CD4-positive, alpha-beta T cell treated with Interferon alpha-2 for 1 hour (primary cell): ENCODE data around the gene POU2F1.

ENCODE experiments used
- DNase-seq, 2 donors: peaks; one replicate each; pipeline ENCODE4 v3.0.0-alpha.2; 2020 to 2022

The POU2F1 gene

DNA sequence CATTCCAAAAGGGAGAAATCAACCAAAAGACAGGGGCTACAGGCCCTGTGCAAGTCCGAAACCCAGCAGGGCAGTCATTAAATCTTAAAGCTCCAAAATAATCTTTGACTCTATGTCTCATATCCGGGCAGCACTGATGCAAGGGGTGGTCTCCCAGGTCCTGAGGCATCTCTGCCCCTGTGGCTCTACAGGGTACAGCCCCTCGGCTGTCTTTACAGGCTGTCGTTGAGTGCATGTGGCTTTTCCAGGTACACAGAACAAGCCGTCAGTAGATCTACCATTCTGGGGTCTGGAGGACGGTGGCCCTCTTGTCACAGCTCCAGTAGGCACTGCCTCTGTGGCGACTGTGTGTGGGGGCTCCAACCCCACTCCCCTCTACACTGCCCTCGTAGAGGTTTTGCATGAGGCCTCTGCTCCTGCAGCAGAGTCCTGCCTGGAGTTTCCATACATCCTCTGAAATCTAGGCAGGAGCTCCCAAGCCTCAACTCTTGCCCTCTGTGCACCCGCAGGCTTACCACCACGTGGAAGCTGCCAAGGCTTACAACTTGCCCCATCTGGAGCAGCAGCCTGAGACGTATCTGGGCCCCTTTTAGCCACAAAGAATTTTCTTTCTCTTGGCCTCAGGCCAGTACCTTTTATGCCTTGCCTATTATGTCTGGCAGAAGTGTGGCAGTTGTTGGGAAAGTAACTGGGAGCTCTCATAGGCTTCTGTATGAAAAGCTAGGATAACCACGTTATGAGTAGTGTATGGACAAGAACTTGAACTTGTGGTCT, 52.5 kb downstream of the POU2F1 start:
- DNase-seq, result no peak

DNA sequence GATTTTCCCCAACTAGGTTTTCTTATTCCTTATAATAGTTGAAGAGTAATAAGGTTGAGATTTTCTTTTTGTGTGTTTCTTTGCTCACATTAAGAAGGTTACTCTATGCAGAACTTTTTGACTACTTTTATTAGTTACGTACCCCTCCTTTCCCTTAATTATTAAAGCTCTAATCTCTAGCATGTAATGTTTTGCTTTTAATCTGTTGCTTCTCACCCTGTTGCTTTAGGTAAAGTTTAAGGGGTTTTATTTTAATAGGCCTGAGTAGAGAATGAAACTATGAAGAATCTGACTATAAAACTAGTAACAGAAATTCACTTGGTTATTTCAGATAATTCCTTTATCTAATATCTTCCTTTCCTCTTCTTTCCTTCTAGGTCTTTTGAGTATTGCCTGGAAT, 53.4 kb downstream of the POU2F1 start:
- DNase-seq, result no peak

DNA sequence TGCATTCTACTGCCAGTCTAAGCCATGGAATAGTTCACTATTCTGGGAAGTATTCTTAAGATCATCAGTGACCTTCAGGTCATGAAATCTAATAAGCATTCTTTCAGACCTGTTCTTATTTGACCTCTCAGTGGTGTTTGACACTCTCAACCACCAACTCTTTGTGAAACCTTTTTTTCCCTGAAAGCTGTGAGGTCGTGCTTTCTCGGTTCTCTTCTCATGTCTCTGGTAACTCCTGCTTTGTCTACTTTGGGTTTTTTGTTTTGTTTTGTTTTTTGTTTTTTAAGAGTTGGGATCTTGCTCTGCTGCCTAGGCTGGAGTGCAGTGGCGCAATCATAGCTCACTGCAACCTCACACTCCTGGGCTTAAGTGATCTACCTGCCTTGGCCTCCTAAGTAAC, 56.3 kb downstream of the POU2F1 start:
- DNase-seq, result no peak

DNA sequence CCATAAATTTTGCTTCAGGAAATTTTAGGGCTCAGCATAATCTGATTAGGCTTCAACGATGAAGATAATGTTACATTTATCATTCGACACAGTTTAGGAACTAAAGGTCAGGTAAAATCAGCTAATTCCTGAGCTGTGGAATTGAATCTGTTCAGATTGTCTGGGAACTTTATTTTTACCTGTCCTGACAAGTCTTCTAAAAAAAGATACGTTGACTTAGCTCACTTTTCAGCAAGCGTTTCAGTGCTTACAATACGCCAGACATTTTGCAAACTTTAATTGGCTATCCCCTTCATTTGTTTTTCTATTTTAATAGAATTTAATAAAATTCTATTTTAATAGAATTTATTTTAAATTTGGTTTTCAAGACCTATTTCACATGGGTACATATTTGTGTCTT, 57.8 kb downstream of the POU2F1 start:
- DNase-seq, result no peak

DNA sequence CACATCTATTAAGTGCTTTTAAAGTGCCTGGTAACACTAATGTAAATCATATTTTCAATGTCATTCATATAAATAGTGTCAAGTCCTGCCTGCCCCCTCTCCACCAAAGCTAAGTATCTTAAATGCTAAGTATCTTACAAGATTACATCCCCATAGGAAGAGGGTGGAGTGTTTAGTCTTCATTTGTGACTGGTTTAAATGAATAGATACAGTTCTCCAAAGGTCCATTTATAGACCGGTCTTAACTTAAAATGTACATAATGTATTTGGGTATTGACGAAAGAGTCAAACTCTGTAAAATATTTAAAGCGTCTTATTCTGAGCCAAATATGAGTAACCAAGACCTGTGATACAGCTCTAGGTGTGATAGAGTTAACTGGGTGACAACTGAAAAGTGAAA, 60.2 kb downstream of the POU2F1 start:
- no peak for DNase-seq

DNA sequence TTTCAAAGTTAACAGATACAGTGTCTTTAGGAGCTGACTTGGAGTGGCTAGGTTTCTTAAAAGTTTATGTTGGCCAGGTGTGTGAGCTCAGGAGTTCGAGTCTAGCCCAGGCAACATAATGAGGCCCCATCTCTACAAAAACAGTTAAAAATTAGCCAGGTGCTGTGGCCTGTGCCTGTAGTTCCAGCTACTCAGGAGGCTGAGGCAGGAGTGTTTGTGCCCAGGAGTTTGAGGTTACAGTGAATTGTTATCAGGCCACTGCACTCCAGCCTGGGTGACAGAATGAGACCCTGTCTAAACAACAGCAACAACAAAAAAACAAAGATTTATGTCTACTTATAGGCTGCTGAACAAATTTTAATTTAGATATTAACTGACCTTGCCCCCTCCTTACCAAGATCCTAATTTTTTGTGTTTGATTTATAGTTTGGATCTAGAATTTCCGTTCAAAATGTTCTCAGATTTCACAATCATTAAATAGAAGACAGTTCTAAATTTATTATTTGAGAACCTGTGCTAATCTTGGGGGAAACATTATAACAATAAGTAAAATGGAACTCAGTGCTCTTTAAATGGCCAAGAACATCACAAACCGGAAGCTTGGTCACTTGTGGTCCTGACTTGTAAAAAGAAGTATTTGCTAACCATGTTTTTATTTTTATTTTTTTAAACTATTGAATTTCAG, 67.8 kb downstream of the POU2F1 start:
- no peak for DNase-seq

DNA sequence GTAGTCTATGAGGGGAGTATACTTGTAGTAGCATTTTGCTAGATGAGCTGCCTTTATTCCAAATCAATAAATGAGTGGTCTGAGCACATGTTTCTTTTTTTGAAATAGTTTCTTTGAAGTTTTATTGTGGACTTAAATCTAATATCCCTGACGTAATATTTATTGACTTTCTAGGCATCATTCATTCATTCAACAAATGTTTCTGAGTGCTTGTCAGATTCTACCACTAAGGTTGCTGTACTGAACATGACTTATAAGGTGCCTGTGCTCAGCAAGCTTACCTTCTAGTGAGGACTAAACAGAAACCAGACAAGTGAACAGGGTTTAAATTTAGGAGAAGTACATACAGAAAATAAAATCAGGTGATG, 68.4 kb downstream of the POU2F1 start:
- DNase-seq, result no peak

DNA sequence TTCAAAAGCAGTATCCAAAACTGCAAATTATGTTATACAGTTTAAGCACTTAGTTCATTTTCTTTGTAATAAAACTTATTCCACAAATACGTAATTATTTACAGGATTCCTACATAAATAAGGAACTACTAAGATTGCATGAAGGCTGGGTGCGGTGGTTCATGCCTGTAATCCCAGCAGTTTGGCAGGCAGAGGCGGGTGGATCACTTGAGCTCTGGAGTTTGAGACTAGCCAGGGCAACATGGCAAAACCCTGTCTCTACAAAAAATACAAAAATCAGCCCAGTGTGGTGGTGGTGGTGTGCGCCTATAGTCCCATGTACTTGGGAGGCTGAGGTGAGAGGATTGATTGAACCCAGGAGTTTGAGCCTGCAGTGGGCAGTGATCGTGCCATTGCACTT, 69.3 kb downstream of the POU2F1 start:
- DNase-seq, result no peak

DNA sequence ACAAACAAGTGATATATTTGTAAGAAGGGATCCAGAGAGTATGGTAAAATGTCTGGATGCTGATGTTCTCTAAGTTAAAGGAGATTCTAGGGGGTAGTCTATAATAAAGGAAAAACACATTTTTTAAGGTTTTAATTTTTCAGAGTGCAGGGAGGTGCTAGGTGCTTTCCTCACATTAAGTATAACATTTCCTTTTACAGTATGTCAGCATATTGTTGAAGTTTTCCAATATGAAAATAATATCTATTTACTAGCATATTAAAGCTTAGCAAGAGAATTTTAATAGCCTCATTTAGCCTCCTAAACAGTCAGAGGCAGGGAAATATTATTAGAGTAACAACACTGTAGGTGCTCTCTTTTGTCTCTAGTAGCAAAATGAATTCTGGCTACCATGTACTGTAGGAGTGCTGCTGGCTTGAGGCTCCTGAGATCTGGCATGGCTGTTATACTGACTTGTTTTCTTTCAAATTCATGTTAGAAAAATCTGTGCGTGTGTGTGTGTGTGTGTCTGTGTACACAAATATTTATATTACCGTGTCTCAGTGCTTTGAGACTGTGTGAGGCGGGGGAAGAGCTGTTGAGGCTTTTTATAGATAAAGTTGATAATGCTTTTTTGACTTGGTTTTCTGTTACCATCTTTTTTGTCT, 71.0 kb downstream of the POU2F1 start:
- DNase-seq, result no peak

DNA sequence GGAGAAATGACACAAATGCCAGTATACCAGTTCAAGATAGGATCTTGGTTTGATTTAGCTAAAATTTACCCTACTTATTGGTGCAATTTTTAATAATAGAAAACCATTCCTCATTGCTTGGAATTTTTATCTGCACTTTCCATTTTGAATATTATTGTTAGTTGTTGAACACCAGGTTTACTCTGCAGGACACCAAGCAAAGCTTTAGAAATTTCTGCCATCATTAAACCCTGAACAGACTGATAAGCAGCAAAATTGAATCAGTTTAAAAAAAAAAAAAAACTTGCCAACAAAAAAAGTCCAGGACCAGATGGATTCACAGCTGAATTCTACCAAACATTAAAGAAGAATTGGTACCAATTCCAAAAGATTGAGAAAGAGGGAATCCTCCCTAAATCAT, 71.5 kb downstream of the POU2F1 start:
- no peak for DNase-seq

DNA sequence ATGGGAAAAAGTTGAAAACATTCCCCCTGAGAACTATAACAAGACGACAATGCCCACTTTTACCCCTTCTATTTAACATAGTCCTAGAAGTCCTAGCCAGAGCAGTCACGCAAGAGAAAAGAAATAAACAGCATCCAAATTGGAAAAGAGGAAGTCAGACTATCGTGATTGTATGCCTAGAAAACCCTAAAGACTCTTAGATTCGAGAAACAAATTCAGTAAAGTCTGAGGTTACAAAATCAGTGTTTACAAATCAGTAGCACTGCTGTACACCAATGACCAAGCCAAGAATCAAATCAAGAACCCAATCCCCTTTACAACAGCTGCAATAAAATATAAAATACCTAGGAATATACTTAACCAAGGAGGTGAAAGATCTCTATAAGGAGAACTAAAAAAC, 72.4 kb downstream of the POU2F1 start:
- no peak for DNase-seq

DNA sequence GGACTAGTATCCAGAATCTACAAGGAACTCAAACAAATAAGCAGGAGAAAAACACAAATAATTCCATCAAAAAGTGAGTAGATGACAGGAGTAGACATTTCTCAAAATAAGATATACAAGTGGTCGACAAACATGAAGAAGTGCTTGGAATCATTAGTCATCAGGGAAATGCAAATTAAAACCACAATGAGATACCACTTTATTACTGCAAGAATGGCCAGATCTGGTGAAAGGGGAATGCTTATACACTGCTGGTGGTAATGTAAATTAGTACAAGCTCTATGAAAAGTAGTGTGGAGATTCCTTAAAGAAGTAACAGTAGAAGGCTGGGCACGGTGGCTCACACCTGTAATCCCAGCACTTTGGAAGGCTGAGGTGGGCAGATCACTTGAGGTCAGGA, 73.8 kb downstream of the POU2F1 start:
- DNase-seq, result no peak

DNA sequence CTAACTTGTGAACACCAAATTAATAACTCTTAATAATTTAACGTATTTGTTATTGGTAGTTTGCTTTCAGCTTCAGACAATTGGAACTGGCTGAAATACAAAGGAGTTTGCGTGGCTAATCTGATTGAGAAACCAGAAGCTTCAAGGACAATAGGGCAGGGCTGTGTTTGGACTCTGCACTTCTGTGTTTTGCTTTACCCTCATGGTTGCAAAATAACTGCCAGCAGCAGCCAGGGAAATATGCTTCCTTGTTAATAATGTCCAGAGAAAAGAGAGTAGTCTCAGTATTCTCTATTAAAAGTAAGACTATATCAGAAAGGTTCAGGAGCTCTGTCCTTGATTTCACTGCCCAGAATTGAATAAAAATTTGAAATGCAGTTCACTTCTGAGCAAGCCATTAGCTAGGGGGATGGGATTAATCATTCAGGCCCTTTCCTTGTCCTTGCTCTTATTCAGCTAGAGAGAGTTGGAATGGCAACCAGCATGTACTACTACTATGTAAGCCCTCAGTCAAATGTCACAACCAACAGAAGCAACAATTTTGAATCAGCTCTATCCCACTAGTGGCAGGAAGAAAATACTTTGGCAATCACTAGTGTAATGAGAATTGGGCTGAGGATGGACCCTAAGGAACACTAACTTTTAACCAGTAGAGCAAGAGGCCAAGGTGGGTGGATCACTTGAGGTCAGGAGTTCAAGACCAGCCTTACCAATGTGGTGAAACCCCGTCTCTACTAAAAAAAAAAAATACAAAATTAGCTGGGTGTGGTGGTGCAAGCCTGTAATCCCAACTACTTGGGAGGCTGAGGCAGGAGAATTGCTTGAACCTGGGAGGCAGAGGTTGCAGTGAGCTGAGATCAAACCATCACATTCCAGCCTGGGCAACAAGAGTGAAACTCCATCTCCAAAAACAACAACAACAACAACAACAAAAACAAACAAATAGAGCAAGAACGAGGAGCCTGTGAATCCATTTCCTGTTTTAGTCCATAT, 76.8 kb downstream of the POU2F1 start:
- no peak for DNase-seq

DNA sequence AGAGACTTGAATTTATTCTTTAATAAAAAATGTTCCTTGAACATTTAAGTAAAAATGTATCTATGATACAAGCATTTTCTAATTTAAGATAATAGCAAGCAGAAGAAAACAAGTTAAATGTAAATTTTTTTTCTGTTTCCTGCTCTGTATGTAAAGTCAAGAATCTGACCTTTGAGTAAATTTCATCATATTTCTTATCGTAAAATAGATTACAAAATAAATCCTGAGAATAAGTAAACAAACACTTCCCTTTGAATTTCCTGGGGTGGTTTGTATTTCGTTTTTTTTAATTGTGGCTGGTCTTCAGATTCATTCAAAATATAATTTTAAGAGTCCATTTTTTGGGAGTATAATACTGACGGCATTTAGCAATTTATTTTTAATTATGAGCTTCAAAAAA, 77.6 kb downstream of the POU2F1 start:
- DNase-seq, result no peak

DNA sequence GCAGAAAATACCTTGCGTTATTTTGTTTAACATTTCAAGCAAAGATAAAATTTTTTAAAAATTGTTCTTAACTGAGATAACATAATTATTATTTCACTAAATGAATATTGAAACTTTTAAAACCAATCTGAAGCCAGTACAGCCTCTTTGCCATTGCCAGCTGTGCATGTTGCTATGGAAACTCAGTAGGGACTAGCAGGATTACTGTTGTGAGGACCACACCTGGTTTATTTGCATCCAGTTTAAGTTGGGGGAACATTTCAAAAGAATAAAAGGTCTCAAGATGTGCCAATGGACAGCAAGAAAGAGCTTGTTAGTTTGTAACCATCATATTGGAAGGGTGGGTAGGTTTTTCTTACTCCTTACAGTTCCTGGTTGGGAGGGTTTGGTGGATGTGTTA, 80.7 kb downstream of the POU2F1 start:
- no peak for DNase-seq

DNA sequence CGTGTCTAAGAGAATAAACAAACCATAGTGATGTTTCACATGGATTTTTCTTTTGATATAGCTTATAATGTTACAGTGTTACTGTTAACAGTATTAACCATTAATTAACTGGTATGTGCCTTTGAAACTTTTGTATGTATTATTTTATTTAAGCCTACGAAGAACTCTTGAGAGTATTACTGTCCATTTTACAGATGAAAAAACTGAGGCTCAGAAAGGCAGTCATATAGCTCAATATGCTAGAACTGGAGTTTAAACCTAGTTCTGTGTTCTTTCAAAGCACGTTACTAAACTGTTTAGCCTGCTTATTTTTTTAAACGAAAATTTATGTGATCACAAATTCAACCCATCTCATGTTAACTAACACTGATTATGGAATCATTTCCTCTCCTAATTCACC, 83.5 kb downstream of the POU2F1 start:
- DNase-seq, result no peak

DNA sequence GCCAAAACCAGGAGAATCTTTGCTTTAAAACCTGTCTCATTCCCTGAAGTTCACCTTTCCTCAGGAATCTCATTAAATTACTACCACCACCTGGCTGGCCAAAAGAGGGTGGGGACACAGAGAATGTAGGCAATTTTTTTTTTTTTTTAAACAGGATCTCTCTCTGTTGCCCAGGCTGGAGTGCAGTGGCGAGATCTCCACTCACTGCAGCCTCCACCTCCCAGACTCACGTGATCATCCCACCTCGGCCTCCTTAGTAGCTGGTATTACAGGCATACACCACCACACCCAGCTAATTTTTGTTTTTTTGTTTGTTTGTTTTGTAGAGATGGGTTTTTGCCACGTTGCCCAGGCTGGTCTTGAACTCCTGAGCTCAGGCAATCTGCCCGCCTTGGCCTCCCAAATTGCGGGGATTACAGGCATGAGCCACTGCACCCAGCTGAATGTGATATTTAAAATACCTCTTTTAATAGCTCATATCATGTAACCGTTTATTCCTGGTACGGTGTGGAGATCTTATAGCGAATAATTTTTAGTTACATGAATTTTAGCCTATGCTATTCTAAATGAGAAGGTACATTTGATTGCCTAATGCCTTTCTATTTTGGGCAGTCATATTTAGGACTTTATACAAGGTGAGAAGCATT, 84.5 kb downstream of the POU2F1 start:
- DNase-seq, result no peak

DNA sequence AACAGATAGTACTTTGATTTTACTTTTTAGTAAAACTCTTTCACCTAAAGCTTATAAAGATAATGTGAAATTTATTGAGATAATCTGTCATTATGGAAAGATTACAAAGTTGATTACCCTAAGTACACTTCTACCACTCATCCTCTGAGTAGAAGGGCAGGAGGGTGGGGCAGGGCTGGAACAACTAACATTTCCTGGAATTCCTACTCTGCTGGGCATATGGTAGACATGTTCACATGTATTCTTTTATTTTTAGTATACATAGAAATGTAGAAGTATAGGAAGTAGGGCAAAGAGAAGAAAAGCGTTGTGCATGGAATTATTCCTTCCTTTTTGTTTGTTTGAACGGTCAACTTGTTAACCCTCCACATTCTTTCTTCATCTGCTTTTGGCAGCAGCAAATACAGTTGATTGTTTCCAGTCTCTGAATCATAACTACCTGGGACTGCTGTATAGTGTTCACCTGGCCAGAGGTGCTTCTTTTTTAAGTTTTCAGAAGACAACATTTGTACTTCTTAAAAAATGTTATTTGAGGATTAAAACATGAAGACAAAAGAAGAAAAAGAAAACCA, 85.1 kb downstream of the POU2F1 start:
- DNase-seq, result no peak

DNA sequence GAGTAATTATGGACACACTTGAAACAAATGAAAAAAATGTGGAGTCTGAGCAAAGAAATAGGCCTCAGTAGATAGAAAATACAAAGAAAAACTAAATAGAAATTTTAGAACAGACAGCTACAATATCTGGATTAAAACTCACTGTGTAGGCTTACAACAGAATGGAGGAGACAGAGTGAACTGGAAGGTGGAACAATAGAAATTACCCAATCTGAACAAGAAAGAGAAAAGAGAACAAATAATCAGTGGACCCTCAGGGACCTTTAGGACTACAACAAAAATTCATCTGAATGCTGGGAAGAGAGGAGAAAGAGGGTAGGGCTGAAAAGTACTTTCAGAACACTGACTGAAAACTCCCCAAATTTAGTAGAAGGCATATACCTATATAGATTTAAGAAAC, 90.0 kb downstream of the POU2F1 start:
- no peak for DNase-seq

DNA sequence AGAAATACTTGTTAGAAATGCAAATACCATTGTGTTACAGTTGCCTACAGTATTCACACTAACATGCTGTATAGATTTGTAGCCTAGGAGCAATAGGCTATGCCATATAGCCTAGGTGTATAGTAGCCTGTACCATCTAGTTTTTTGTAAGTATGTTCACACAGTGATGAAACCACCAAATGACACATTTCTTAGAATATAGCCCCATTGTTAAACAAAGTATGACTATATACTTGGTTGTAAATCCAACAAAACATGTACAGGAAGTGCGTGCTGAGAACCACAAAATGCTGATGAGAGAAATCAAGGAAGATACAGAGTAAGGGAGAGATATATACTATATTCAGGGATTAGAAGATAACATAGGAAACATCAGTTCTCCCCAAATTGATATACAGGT, 92.2 kb downstream of the POU2F1 start:
- DNase-seq, result no peak

DNA sequence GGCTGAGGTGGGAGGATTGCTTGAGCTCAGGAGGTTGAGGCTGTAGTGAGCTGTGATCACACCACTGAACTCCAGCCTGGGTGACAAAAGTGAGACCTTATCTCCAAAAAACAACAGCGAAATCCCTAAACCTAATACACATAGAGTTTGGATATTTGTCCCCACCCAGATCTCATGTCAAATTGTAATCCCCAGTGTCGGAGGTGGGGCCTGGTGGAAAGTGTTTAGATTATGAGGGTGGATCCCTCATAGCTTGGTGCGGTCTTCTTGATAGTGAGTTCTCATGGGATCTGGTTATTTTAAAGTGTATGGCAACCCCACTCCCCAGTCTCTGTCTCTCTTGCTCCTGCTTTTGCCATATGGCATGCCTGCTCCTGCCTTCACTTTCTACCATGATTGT, 94.0 kb downstream of the POU2F1 start:
- no peak for DNase-seq

DNA sequence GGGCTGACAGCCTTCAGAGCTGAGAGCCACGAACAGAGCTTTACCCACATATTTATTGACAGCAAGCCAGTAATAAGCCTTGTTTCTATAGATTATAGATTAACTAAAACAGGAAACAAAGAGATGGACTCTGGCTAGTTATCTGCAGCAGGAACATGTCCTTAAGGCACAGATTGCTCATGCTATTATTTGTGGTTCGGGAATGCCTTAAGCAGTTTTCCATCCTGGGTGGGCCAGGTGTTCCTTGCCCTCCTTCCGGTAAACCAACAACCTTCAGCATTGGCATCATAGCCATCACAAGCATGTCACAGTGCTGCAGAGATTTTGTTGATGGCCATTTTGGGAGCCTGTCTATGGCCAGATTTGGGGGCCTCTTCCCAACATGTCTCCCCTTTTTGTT, 96.8 kb downstream of the POU2F1 start:
- DNase-seq, result no peak
